Measurements from ENCODE around the gene CRYBG1. TPM values are rescaled to one million over a fixed set of nuclear protein-coding genes. Genes with fewer than 3 reads are reported as not detected.

The CRYBG1 gene
- total and polyA plus RNA-seq, 2 of the 13 experiments (the other 11 are each of a cell fraction or from before 2014, with no cell fraction given): 10.1 to 21.9 TPM

- TF ChIP-seq RAD21 (CRISPR knock-in tag; IDR thresholded peaks at IDR 0.05): no peak
- no peak for TF ChIP-seq RAD51 (IDR thresholded peaks at IDR 0.05; ENCODE audit: borderline replicate concordance)
- TF ChIP-seq ZNF792 (CRISPR knock-in tag; IDR thresholded peaks at IDR 0.05): no peak
- no peak for TF ChIP-seq PATZ1 (CRISPR knock-in tag; IDR thresholded peaks at IDR 0.05)
Measured at GRCh38 chr6:106591111-106591825, 230.8 kb downstream of the CRYBG1 start (continued).

- intact Hi-C loops (cut with micrococcal nuclease; ENCODE audit: unreplicated experiment) (no loop called here), in situ Hi-C loops (cut with HindIII; ENCODE audit: extremely low pct_ligation_motif_present, low pct_unique_long_range_greater_than_20kb) (no loop called here)
- no peak overlapping the region for H3K27ac ChIP-seq (ENCODE audit: extremely low read length, insufficient read depth, low read length)
- H3K9ac ChIP-seq (ENCODE audit: insufficient read depth, low read depth, low read length): no peak overlapping the region
- POLR2A ChIA-PET: no interaction called here
- TF ChIP-seq CEBPG (CRISPR knock-in tag; IDR thresholded peaks at IDR 0.05) (no peak), ZBTB20 (CRISPR knock-in tag; IDR thresholded peaks at IDR 0.05; ENCODE audit: borderline replicate concordance, low read depth) (no peak), ZNF552 (CRISPR knock-in tag; IDR thresholded peaks at IDR 0.05; ENCODE audit: borderline replicate concordance) (no peak), ZNF232 (CRISPR knock-in tag; IDR thresholded peaks at IDR 0.05; ENCODE audit: borderline replicate concordance) (no peak), NFRKB (IDR thresholded peaks at IDR 0.05) (no peak), ZFYVE20 (CRISPR knock-in tag; IDR thresholded peaks at IDR 0.05; ENCODE audit: borderline replicate concordance, low read depth) (no peak)
- no peaks in the 10 kb centered on the region for H3K36me3 ChIP-seq (replicated peaks in 1 of 2; ENCODE audit: control insufficient read depth in 1 of 2, insufficient read depth in 2 of 2, low read length in 2 of 2)
- FAIRE-seq: no peak
- no peak overlapping the region for H2AFZ ChIP-seq (ENCODE audit: low read length)
- DNase-seq (ENCODE audit: low spot score): no peak
- CTCF ChIA-PET (ENCODE audit: low intra/inter-chr PET ratio, low total read pairs): no interaction called here
- no peaks in the 10 kb centered on the region for H3K27me3 ChIP-seq (ENCODE audit: control insufficient read depth in 1 of 2, insufficient read depth in 2 of 2, low read length in 2 of 2)
- no peaks in the 10 kb centered on the region for H4K20me1 ChIP-seq (ENCODE audit: insufficient read depth, low read length)
- ATAC-seq: no peak
- BruUV-seq (replicated peaks): no TSS peak
- H3K4me1 ChIP-seq (ENCODE audit: insufficient read depth, low read length): no peaks in the 10 kb centered on the region
- WGBS (ENCODE audit: low lambda C conversion rate): 97% methylated on average over 1 of the region's 2 CpGs
- H3K4me3 ChIP-seq (replicated peaks in 1 of 3; ENCODE audit: insufficient read depth in 1 of 3, low read depth in 2 of 3, low read length in 3 of 3): no peak overlapping the region
- no peaks in the 10 kb centered on the region for H3K79me2 ChIP-seq (ENCODE audit: insufficient read depth, low read length)
- no peaks in the 10 kb centered on the region for H3K9me3 ChIP-seq (ENCODE audit: low read length)
- no peak overlapping the region for H3K4me2 ChIP-seq (ENCODE audit: low read depth, low read length)
Measured at GRCh38 chr6:106599440-106599839, 238.9 kb downstream of the CRYBG1 start.
